HG03521 (cell line): Measurements from ENCODE around the gene SELENOM.
"Not testable (repeated sequence)": the region's sequence is repeated elsewhere in the genome, so short reads cannot be mapped to it uniquely, and the experiment has no call there.

Experiments
- ATAC-seq: cut with Tn5 transposase; IDR thresholded peaks from one replicate; pipeline ENCODE4 v1.9.1; 2021; ENCODE audit warnings: mild to moderate bottlenecking, moderate library complexity; ENCODE audit not compliant: unreplicated experiment

The SELENOM gene

GRCh38 chr22:31106731-31107177 lies 614 bp downstream of the SELENOM start:
- no peak for ATAC-seq

GRCh38 chr22:31106001-31106571 lies 1.3 kb downstream of the SELENOM start:
- no peak for ATAC-seq

GRCh38 chr22:31105282-31105929 lies 2.0 kb downstream of the SELENOM start:
- ATAC-seq: no peak

GRCh38 chr22:31104869-31105268 lies 2.5 kb downstream of the SELENOM start:
- no peak for ATAC-seq

GRCh38 chr22:31103899-31104694 lies 3.3 kb downstream of the SELENOM start:
- ATAC-seq: no peak

- ATAC-seq: no peak
These were observed 4.3 kb downstream of the SELENOM start for GRCh38 chr22:31103111-31103510.

GRCh38 chr22:31102441-31103081 lies 4.8 kb downstream of the SELENOM start:
- no peak for ATAC-seq

- ATAC-seq: no peak
These were observed 6.4 kb downstream of the SELENOM start for GRCh38 chr22:31100762-31101525.

- ATAC-seq: no peak
These were observed 7.3 kb downstream of the SELENOM start for GRCh38 chr22:31099841-31100761.

GRCh38 chr22:31099386-31099785 lies 8.0 kb downstream of the SELENOM start:
- no peak for ATAC-seq

- no peak for ATAC-seq
These were observed 8.7 kb downstream of the SELENOM start for GRCh38 chr22:31098632-31099110.

- no peak for ATAC-seq
These were observed 9.3 kb downstream of the SELENOM start for GRCh38 chr22:31097941-31098631.

GRCh38 chr22:31097539-31097938 lies 9.8 kb downstream of the SELENOM start:
- ATAC-seq: not testable (repeated sequence)

GRCh38 chr22:31096657-31097279 lies 10.6 kb downstream of the SELENOM start:
- no peak for ATAC-seq

- no peak for ATAC-seq
These were observed 11.6 kb downstream of the SELENOM start for GRCh38 chr22:31095637-31096249.

GRCh38 chr22:31094741-31095140 lies 12.6 kb downstream of the SELENOM start:
- no peak for ATAC-seq

- no peak for ATAC-seq
These were observed 13.3 kb downstream of the SELENOM start for GRCh38 chr22:31094021-31094551.
